Mucosa of descending colon (tissue), 3 donors: ENCODE data around the gene KANK4. TPM values are rescaled to one million over a fixed set of nuclear protein-coding genes. Genes with fewer than 3 reads are reported as not detected.

ENCODE experiments used
- ATAC-seq: fragments of 200-7000 bp; cut with Tn5 transposase; one replicate; pipeline ENCODE4 v1.9.1; 2020; ENCODE audit warnings: mild to moderate bottlenecking, moderate library complexity
- DNase-seq, 3 donors: peaks; one replicate each; pipeline ENCODE4 v3.0.0-alpha.2; 2020
- H3K36me3 ChIP-seq: fragments of 200-600 bp; one replicate; pipeline ENCODE4 v1.8.0; 2021; ENCODE audit warnings: low read depth, mild to moderate bottlenecking
- H3K4me1 ChIP-seq: fragments of 200-600 bp; one replicate; pipeline ENCODE4 v1.8.0; 2021; ENCODE audit warnings: low read depth, mild to moderate bottlenecking
- H3K4me3 ChIP-seq: fragments of 200-600 bp; one replicate; pipeline ENCODE4 v1.8.0; 2021; ENCODE audit warnings: mild to moderate bottlenecking
- H3K9me3 ChIP-seq: fragments of 200-600 bp; one replicate; pipeline ENCODE4 v1.8.0; 2021; ENCODE audit warnings: mild to moderate bottlenecking
- CTCF ChIP-seq: fragments of 200-600 bp; IDR thresholded peaks from one replicate; pipeline ENCODE4 v1.8.0; 2022; ENCODE audit warnings: antibody characterized with exemption, mild to moderate bottlenecking
- intact Hi-C, 2 donors: fragments of 100-400 bp; cut with DNase I in 1 of 2; cut with micrococcal nuclease in 1 of 2; formaldehyde crosslinking; loops; one replicate each; pipeline versions ENCODE4 v1.11.0 to v1.11.1; 2022; cut with DNase I, micrococcal nuclease
- total RNA-seq, 3 donors: library from RNA; stranded (reverse); fragmentation: NEBNext Ultra II Directional in 2 of 3; extraction: Animal tissue kit (Norgen Biotek cat#: 25700) in 2 of 3; gene quantifications; one replicate each; pipeline versions ENCODE4 v1.2.1 to v1.2.4, GENCODE V29; 2021 to 2023
- donor health status: DM: no; HTN: no; CAD: no; lungs with moderate emphysema.
- donor health status: DM: no; HTN: no; CAD: no.
- donor health status: DM: no; HTN: yes; CAD: no.

KANK4 gene
- total RNA-seq, 3 donors from 2014 or later, result 1.6 to 2.6 (median 1.7) TPM

DNA sequence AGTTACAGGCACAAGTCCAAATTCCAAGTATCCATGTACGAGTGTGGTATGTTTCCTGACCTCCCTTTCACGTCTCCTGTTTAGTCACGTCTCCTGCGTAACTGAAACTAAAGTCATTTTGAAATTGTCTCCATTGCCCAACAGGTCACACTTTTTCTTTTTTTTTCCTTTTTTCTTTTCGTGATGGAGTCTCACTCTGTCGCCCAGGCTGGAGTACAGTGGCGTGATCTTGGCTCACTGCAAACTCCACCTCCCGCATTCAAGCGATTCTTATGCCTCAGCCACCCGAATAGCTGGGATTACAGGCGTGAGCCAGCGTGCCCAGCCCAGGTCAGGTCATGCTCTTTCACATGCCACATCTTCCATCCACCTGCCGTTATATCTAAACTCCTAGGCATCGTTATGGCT, 86.4 kb downstream of the KANK4 start:
- Histone ChIP-seq H3K4me3 (no peak overlapping the region), H3K4me1 (no peaks in the 10 kb centered on the region), H3K36me3 (no peaks in the 10 kb centered on the region), H3K9me3 (no peaks in the 10 kb centered on the region)
- no peak for ATAC-seq
- no peak for DNase-seq
- intact Hi-C loops, result no loop called here
- TF ChIP-seq CTCF, result no peak

GRCh38 chr1:62230718-62231117, 88.5 kb downstream of the KANK4 start:
- ATAC-seq (peak; percentile 51), DNase-seq (no peak)
- Histone ChIP-seq H3K9me3 (no peaks in the 10 kb centered on the region), H3K4me3 (no peak overlapping the region), H3K36me3 (no peaks in the 10 kb centered on the region), H3K4me1 (no peaks in the 10 kb centered on the region)
- no peak for TF ChIP-seq CTCF
- intact Hi-C loops, result no loop called here

- no peak for ATAC-seq
- Histone ChIP-seq H3K9me3 (no peaks in the 10 kb centered on the region), H3K36me3 (no peaks in the 10 kb centered on the region), H3K4me3 (no peak overlapping the region), H3K4me1 (no peaks in the 10 kb centered on the region)
- no peak for DNase-seq
- intact Hi-C loops, result no loop called here
- no peak for TF ChIP-seq CTCF
Observed at GRCh38 chr1:62229932-62230331, 89.3 kb downstream of the KANK4 start.

DNA sequence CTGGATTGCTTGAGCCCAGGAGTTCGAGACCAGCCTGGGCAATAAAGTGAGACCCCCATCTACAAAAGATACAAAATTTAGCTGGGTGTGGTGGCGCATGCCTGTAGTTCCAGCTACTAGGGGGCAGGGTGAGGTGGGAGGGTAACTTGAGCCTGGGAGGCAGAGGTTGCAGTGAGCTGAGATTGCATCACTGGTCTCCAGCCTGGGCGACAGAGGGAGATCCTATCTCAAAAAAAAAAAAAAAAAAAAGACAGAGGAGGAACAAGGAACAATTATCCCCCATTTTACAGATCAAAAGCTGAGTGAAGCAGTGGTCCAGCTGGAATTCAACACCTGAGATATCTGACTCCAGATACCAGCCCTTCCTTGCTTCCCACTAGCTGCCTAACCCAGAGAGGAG, 89.8 kb downstream of the KANK4 start:
- H3K4me1 ChIP-seq, result no peaks in the 10 kb centered on the region
- no peak for TF ChIP-seq CTCF
- no peaks in the 10 kb centered on the region for H3K9me3 ChIP-seq
- H3K4me3 ChIP-seq, result no peak overlapping the region
- DNase-seq (no peak), ATAC-seq (no peak)
- no peaks in the 10 kb centered on the region for H3K36me3 ChIP-seq
- intact Hi-C loops, result no loop called here

- no peak for DNase-seq
- no peak for TF ChIP-seq CTCF
- no peaks in the 10 kb centered on the region for H3K4me1 ChIP-seq
- intact Hi-C loops, result no loop called here
- H3K4me3 ChIP-seq, result no peak overlapping the region
- ATAC-seq, result no peak
- no peaks in the 10 kb centered on the region for H3K36me3 ChIP-seq
- H3K9me3 ChIP-seq, result no peaks in the 10 kb centered on the region
Observed at GRCh38 chr1:62228883-62229187, 90.4 kb downstream of the KANK4 start.

GRCh38 chr1:62228136-62228882, 90.9 kb downstream of the KANK4 start:
- DNase-seq (no peak), ATAC-seq (peak; percentile 11)
- no peaks in the 10 kb centered on the region for H3K36me3 ChIP-seq
- no peak overlapping the region for H3K4me3 ChIP-seq
- no peaks in the 10 kb centered on the region for H3K9me3 ChIP-seq
- no peaks in the 10 kb centered on the region for H3K4me1 ChIP-seq
- no peak for TF ChIP-seq CTCF
- intact Hi-C loops, result no loop called here
